Mesothelial cell of epicardium (in vitro differentiated cells): ENCODE measurements around the gene ACADVL. TPM values are rescaled to one million over a fixed set of nuclear protein-coding genes. Genes with fewer than 3 reads are reported as not detected.
"Not testable (repeated sequence)": the region's sequence is repeated elsewhere in the genome, so short reads cannot be mapped to it uniquely, and the experiment has no call there.

ENCODE experiments used
- DNase-seq, 2 experiments: peaks; one replicate each; pipeline ENCODE4 v3.0.0; 2021; ENCODE audit warnings: low spot score in 2 of 2; ENCODE audit not compliant: unreplicated experiment in 2 of 2
- H3K27ac Mint-ChIP-seq: 2 replicates; pipeline ENCODE4 v1.8.0; 2021; ENCODE audit warnings: mixed read lengths
- H3K27me3 Mint-ChIP-seq: 2 replicates; pipeline ENCODE4 v1.8.0; 2021; ENCODE audit warnings: low read depth, mixed read lengths
- H3K36me3 Mint-ChIP-seq: 2 replicates; pipeline ENCODE4 v1.8.0; 2021; ENCODE audit warnings: mixed read lengths
- H3K4me1 Mint-ChIP-seq: 2 replicates; pipeline ENCODE4 v1.8.0; 2021; ENCODE audit warnings: mixed read lengths
- H3K4me3 Mint-ChIP-seq: 2 replicates; pipeline ENCODE4 v1.8.0; 2021; ENCODE audit warnings: mild to moderate bottlenecking, moderate library complexity, mixed read lengths
- H3K9me3 Mint-ChIP-seq: 2 replicates; pipeline ENCODE4 v1.8.0; 2021; ENCODE audit warnings: mixed read lengths
- total RNA-seq: library from RNA; stranded (reverse); gene quantifications from 3 replicates; pipeline ENCODE4 v1.2.1, GENCODE V29; 2021
- TF ChIP-seq, protein P1 (sequence below): fragments of 200-600 bp; sonication (generic); IDR thresholded peaks from one replicate; pipeline ENCODE4 v1.5.0; 2021; ENCODE audit warnings: antibody characterized with exemption; ENCODE audit not compliant: unreplicated experiment

The ACADVL gene
- total RNA-seq, 1 donor from 2014 or later, result 424 TPM

DNA sequence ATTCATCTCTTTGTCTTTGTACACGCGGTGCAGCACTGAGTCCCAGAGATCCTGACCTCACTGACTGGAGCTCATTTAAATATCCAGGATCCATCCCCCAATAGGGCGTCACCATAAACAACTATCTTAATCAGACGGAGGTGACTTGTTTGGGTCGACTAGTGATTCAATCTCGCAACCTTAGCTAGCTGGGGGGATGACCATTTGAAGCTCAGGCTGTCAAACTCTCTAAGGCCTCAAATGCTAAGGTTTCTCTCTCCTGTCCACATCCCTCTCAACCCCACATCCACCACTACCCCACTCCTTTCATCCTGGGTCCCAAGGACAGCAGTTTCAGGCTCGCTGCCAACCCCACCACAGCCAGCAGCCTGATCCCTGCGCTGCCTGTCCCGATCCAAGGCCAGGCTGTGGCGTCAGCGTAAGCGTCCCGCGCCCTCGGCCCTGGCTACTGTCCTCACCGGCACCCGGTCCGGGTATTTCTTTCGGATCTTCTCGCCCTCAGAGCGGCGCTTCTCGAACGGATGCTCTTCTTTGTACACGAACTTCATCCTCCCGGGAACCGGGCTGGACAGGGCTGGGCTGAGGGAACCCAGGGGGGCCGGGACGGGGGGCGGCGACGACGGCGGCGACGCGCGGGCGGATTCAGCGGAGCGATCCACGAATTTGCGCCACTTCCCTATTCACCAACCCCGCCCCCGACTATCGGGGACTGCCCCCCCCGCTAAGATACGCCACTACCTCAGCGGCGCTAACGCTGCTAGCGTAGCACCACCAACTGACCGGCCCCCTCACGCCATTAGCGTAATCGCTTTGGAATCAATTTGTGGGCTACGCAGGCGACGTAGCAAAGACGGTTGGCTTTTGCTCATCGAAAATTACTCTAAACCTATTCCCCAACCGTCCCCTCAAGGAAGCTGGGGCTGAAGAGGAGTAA, 22.3 kb downstream of the ACADVL start, which contains the start of gene GABARAP:
Gene GABARAP, minus strand, starts transcription at position 667 of the 934 bp plus-strand sequence. Its CDS starts 119 bp downstream, at position 548.
- Mint-ChIP-seq H3K36me3 (peaks cover 22% of the 10 kb centered on the region), H3K27me3 (no peaks in the 10 kb centered on the region), H3K27ac (peak within 1 kb of the TSS; percentile 99), H3K4me3 (peak within 1 kb of the TSS; percentile 95), H3K9me3 (no peaks in the 10 kb centered on the region), H3K4me1 (peaks cover 36% of the 10 kb centered on the region)
- peak; percentile 89 to 95 for DNase-seq
- TF ChIP-seq, protein P1, sequence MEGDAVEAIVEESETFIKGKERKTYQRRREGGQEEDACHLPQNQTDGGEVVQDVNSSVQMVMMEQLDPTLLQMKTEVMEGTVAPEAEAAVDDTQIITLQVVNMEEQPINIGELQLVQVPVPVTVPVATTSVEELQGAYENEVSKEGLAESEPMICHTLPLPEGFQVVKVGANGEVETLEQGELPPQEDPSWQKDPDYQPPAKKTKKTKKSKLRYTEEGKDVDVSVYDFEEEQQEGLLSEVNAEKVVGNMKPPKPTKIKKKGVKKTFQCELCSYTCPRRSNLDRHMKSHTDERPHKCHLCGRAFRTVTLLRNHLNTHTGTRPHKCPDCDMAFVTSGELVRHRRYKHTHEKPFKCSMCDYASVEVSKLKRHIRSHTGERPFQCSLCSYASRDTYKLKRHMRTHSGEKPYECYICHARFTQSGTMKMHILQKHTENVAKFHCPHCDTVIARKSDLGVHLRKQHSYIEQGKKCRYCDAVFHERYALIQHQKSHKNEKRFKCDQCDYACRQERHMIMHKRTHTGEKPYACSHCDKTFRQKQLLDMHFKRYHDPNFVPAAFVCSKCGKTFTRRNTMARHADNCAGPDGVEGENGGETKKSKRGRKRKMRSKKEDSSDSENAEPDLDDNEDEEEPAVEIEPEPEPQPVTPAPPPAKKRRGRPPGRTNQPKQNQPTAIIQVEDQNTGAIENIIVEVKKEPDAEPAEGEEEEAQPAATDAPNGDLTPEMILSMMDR, result no peak

DNA sequence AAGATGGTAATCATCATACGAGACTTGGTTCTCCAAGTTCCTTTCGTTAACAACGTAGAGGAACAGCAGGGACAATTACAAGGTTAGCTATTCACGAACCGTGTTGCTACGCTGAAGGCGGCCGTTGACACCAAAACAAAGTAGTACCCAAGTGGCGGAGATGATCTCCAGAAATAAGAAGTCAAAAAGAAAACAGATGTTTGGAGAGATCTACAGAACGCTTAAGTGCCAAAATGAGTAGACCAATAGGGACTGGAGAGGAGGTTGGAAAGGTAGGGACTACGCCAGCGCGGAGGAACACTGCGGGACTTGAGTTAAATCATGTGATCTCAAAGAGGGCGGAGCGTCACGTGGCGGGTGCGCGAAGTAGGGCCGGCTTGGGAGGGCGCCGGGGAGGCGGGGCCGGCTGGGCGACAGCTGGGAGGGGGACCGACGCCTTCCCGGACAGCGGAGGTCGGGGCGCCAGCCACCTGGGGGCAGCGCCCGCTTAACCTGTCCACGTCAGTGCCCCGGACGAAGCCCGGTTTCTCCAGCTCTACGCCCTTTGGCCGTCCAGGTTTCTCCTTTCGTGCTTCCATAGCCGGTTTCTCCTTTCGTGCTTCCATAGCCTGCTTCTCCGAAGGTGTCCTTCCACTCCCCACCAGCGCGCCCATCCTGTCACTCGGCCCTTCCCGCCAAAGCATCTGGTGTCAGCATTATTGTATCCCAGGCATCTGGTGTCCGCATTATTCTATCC, 23.1 kb downstream of the ACADVL start:
- H3K27me3 Mint-ChIP-seq, result no peaks in the 10 kb centered on the region
- peaks cover 31% of the 10 kb centered on the region for H3K4me1 Mint-ChIP-seq
- no peaks in the 10 kb centered on the region for H3K9me3 Mint-ChIP-seq
- TF ChIP-seq, protein P1, result no peak
- DNase-seq, result peak; percentile 93 to 95
- H3K27ac Mint-ChIP-seq, result peak overlapping the region; percentile 99
- peak overlapping the region; percentile 95 for H3K4me3 Mint-ChIP-seq
- peaks cover 21% of the 10 kb centered on the region for H3K36me3 Mint-ChIP-seq

DNA sequence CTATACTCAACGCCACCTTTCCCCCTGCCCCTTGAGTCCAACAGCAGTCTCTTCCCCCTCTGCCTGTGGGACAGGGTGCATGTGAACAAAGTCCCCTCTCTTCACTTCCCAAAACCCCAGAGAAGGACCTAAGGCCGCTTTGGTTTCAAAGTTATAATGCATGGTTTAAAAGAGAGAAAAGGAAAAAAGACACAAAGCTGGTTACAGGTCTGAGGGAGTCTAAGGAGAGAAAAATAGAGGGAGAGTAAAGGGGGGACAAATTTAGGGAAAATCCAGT, 23.7 kb downstream of the ACADVL start:
- TF ChIP-seq, protein P1, result no peak
- H3K27me3 Mint-ChIP-seq, result no peaks in the 10 kb centered on the region
- peaks cover 21% of the 10 kb centered on the region for H3K36me3 Mint-ChIP-seq
- H3K9me3 Mint-ChIP-seq, result no peaks in the 10 kb centered on the region
- no peak for DNase-seq
- peak overlapping the region; percentile 95 for H3K4me3 Mint-ChIP-seq
- peaks cover 31% of the 10 kb centered on the region for H3K4me1 Mint-ChIP-seq
- H3K27ac Mint-ChIP-seq, result peak overlapping the region; percentile 99

DNA sequence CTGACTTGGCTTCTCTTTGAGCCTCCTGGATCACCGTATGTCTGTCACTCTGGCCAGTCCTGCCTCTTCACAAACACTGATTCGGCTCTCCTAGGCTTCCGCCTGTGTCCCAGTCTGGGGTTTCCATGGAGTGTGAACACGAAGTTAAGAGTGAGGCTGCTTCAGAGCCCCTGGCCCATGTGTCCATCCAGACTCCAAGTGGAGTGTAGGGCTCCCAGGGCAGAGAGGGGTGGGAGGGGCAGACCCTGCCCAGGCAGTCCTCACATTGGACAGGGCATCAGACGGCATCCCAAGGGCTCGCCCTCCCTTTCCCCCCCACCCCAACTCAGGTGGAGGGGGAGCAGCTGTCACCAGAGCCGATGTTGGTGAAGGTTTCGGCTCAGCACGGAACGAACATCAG, 24.1 kb downstream of the ACADVL start:
- H3K4me3 Mint-ChIP-seq, result peak overlapping the region; percentile 95
- peaks cover 33% of the 10 kb centered on the region for H3K4me1 Mint-ChIP-seq
- DNase-seq, H3K27ac Mint-ChIP-seq, H3K27me3 Mint-ChIP-seq, H3K9me3 Mint-ChIP-seq: not testable (repeated sequence)
- peaks cover 21% of the 10 kb centered on the region for H3K36me3 Mint-ChIP-seq

DNA sequence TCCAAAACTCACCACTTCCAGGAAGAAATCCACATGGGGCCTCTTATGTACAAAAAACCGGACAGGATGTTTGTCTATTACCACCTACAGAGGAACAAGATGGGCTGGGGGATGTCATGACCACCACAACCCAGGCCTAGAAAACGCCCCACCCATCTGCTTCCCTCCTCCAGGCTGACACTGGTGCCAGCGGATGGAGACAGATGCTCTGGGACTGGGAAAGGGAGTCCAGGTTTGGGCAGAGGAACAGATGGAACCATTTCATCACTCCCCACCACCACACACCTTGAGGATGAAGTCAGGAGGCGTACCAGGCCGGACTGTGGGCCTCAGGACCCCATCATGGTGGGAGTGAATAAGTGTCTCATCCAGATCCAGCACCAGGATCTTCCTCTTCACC, 27.0 kb downstream of the ACADVL start:
- DNase-seq, result no peak
- H3K4me1 Mint-ChIP-seq, result peaks cover 30% of the 10 kb centered on the region
- TF ChIP-seq, protein P1, result no peak
- peaks cover 14% of the 10 kb centered on the region for H3K36me3 Mint-ChIP-seq
- H3K4me3 Mint-ChIP-seq, result no peak overlapping the region
- no peak overlapping the region for H3K27ac Mint-ChIP-seq
- H3K27me3 Mint-ChIP-seq, result no peaks in the 10 kb centered on the region
- H3K9me3 Mint-ChIP-seq, result no peaks in the 10 kb centered on the region

DNA sequence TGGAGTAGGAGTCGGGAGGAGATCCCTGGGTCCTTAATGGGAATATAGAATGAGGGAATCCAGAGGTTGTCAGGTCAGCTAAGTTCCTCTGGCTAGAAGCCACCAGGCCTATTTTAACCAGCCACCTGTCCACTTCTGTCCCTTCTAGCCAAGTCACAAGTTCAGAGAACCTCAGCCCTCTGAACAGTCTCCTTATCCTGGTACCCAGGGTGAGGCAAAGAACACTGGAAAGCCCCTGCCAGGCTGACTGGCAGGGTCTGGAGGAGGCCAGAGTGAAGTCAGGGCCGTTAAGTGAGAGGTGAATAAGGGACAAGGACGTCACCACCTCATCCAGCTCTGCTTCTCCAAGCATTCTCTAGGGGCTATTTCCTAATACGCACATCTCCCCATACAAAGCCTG, 29.1 kb downstream of the ACADVL start:
- H3K27ac Mint-ChIP-seq, result no peak overlapping the region
- no peak for DNase-seq
- H3K27me3 Mint-ChIP-seq, result no peaks in the 10 kb centered on the region
- TF ChIP-seq, protein P1, result no peak
- peaks cover 31% of the 10 kb centered on the region for H3K4me1 Mint-ChIP-seq
- no peak overlapping the region for H3K4me3 Mint-ChIP-seq
- peaks cover 14% of the 10 kb centered on the region for H3K36me3 Mint-ChIP-seq
- H3K9me3 Mint-ChIP-seq, result no peaks in the 10 kb centered on the region
